Stimulated activated CD8-positive, alpha-beta memory T cell treated with anti-CD3 and anti-CD28 coated beads, Interleukin-12 subunit alpha, Interleukin-12 subunit beta, amount 100 ng/mL, for 24 hours (primary cell): ENCODE results near the gene PON2.
"Not testable (repeated sequence)": the region's sequence is repeated elsewhere in the genome, so short reads cannot be mapped to it uniquely, and the experiment has no call there.

ENCODE experiments used
- DNase-seq: peaks from one replicate; pipeline ENCODE4 v3.0.0-alpha.2; 2020; ENCODE audit errors: extremely low read depth

Gene PON2

GRCh38 chr7:95405208-95405607 lies 29.6 kb downstream of the PON2 start:
- no peak for DNase-seq

- DNase-seq, result no peak
Measured at GRCh38 chr7:95404316-95404865, 30.4 kb downstream of the PON2 start.

- no peak for DNase-seq
Measured at GRCh38 chr7:95398155-95398940, 36.5 kb downstream of the PON2 start.

- no peak for DNase-seq
Measured at GRCh38 chr7:95397381-95397780, 37.4 kb downstream of the PON2 start.

GRCh38 chr7:95396136-95397032 lies 38.4 kb downstream of the PON2 start, which contains the start of gene PON3:
PON3 (minus strand) TSS chr7:95396375; CDS start chr7:95396350, 25 bp downstream.
- no peak for DNase-seq

GRCh38 chr7:95395755-95396135 lies 39.1 kb downstream of the PON2 start:
- DNase-seq, result no peak

GRCh38 chr7:95394370-95394769 lies 40.5 kb downstream of the PON2 start:
- no peak for DNase-seq

- DNase-seq, result no peak
Measured at GRCh38 chr7:95391761-95392160, 43.1 kb downstream of the PON2 start.

GRCh38 chr7:95389516-95389915 lies 45.3 kb downstream of the PON2 start:
- no peak for DNase-seq

GRCh38 chr7:95379457-95379856 lies 55.4 kb downstream of the PON2 start:
- not testable (repeated sequence) for DNase-seq

GRCh38 chr7:95376632-95377400 lies 58.0 kb downstream of the PON2 start:
- no peak for DNase-seq

- no peak for DNase-seq
Measured at GRCh38 chr7:95375591-95376257, 59.1 kb downstream of the PON2 start.

GRCh38 chr7:95373323-95373722 lies 61.5 kb downstream of the PON2 start:
- DNase-seq, result no peak

- no peak for DNase-seq
Measured at GRCh38 chr7:95368235-95368634, 66.6 kb downstream of the PON2 start.

- DNase-seq, result no peak
Measured at GRCh38 chr7:95367606-95368005, 67.2 kb downstream of the PON2 start.

- DNase-seq, result no peak
Measured at GRCh38 chr7:95365151-95365550, 69.7 kb downstream of the PON2 start.

GRCh38 chr7:95357623-95358022 lies 77.2 kb downstream of the PON2 start:
- no peak for DNase-seq
